GM12801 (cell line): Measurements from ENCODE around the gene IFITM10.

Source experiments
- TF ChIP-seq, protein P1 (sequence below): IDR thresholded peaks from one replicate; pipeline ENCODE4 v1.5.1; 2011; ENCODE audit warnings: control low read depth; ENCODE audit not compliant: insufficient read length; ENCODE audit errors: extremely low read depth

Gene IFITM10

DNA sequence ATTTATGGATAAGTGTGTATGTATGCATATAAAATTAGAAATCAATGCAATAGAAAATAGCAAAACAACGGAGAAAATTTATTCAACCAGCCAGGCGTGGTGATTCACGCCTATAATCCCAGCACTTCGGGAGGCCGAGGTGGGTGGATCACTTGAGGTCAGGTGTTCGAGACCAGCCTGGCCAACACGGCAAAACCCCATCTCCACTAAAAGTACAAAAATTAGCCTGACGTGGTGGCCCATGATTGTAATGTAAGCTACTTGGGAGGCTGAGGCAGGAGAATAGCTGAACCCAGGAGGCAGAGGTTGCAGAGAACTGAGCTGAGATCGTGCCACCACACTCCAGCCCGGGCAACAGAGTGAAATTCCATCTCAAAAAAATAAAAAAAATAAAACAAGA lies 47.9 kb downstream of the IFITM10 start:
- TF ChIP-seq, protein P1, sequence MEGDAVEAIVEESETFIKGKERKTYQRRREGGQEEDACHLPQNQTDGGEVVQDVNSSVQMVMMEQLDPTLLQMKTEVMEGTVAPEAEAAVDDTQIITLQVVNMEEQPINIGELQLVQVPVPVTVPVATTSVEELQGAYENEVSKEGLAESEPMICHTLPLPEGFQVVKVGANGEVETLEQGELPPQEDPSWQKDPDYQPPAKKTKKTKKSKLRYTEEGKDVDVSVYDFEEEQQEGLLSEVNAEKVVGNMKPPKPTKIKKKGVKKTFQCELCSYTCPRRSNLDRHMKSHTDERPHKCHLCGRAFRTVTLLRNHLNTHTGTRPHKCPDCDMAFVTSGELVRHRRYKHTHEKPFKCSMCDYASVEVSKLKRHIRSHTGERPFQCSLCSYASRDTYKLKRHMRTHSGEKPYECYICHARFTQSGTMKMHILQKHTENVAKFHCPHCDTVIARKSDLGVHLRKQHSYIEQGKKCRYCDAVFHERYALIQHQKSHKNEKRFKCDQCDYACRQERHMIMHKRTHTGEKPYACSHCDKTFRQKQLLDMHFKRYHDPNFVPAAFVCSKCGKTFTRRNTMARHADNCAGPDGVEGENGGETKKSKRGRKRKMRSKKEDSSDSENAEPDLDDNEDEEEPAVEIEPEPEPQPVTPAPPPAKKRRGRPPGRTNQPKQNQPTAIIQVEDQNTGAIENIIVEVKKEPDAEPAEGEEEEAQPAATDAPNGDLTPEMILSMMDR = no peak

DNA sequence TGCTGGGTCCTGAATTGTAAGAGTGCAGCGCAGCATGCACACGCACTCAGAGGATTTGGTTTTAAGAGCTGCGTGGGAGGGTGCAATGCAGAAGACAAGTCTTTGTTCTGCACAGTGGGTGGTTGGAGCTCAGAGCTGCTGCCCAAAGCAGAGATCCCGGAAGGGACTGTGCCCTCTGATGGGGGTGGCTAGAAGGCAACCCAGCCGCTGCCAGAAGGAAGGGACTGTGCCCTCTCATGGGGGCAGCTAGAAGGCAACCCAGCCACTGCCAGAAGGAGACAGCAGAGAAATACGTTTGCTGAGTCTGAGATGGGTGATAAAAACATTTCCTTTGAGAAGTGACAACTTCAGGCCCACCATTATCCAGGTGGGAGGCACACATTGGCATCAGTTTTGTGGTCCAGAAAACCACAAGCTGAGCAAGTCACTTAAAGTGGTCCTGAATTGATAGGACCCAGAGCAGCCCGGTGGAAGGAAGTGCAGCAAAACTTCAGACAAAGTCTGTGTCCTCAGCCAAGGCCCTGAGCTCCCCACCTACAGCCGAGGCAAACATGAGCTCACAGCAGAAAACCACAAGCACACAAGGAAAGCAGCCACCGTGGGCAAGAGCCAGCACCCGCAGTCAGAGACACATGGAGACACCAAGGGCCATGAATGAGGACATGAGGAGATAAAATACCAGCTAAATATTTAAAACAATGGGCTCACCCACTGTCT lies 49.1 kb downstream of the IFITM10 start:
- TF ChIP-seq, protein P1 = no peak

DNA sequence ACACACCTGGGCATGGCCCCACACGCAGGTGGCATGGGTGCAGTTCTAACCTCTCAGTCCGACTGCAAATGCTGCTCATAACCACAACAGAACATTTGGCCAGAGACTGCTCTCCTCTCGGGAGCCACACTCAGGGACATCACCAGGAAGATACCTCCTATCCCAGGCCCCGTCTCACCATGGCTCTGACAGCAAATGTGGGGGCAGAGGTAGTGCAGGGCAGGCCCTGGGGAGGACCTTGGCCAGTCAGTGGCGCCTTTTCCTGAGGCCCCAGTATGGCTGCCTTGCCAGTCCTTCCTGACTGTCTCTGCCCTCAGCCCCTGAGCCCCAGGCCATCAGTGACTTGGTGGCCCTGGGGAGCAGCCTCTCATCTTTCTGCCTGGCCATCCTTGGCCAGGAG lies 50.6 kb downstream of the IFITM10 start:
- TF ChIP-seq, protein P1 = no peak

GRCh38 chr11:1696608-1697570 lies 53.5 kb downstream of the IFITM10 start, which contains the start of gene KRTAP5-6:
Gene KRTAP5-6 (plus strand): TSS chr11:1697195. CDS start chr11:1697246, 51 bp downstream.
- TF ChIP-seq, protein P1 = no peak

DNA sequence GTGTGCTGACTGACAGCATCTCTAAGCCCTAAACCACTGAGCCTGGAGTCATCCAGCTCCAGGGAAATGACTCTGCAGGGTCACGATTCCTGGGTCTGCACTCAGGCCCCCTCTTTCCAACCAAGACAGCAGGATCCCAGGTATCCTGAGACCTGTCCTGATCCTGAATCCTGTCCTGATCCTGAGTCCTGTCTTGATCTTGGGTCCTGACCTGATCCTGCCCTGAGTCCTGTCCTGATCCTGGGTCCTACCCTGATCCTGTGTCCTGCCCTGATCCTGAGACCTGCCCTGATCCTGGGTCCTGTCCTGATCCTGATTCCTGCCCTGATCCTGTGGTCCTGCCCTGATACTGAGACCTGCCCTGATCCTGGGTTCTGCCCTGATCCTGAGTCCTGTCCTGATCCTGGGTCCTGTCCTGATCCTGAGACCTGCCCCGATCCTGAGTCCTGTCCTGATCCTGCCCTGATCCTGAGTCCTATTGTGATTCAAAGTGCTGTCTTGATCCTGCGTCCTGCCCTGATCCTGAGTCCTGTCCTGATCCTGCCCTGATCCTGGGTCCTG lies 54.8 kb downstream of the IFITM10 start:
- TF ChIP-seq, protein P1 = no peak

- TF ChIP-seq, protein P1 = no peak
Observed at GRCh38 chr11:1694846-1695547, 55.4 kb downstream of the IFITM10 start.
